ENCODE measurements around the gene PTPRU.

PTPRU gene

DNA sequence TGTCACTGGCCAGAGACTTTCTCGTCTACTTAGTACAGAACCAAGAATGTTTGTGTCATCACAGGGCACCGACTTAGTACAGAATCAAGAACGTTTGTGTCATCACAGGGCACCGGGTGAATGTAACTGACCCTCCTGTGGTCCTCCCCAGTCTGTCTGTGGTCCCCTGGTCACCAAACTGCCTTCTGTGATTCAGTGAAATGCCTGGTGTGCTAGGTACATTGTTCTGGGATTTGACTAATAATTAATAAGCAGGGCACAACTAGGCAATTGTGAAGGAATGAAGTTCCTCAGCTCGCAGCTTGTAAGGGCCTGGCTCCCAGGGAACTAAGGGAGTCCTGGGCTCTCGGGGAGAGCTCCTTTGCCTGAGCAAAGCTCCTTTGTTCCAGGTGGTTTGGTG is 12.8 kb upstream of the PTPRU start:
- Histone ChIP-seq H3K4me2 (ENCODE audit: low read length) (no peak overlapping the region), H3K36me3 (ENCODE audit: control insufficient read depth, low read length) (peaks cover 24% of the 10 kb centered on the region), H4K20me1 (ENCODE audit: control insufficient read depth, insufficient read depth, low read depth, low read length) (no peaks in the 10 kb centered on the region), H3K4me3 (ENCODE audit: low read length) (no peak overlapping the region), H3K9me3 (ENCODE audit: control insufficient read depth, insufficient read depth, low read length) (no peaks in the 10 kb centered on the region), H3K27ac (ENCODE audit: low read depth, low read length) (no peak overlapping the region), H3K4me1 (ENCODE audit: control insufficient read depth, low read length) (no peaks in the 10 kb centered on the region), H3K27me3 (ENCODE audit: control insufficient read depth, low read length) (no peaks in the 10 kb centered on the region), H3F3A (ENCODE audit: control insufficient read depth, insufficient read depth) (no peaks in the 10 kb centered on the region), H3K79me2 (ENCODE audit: control insufficient read depth, low read length) (peaks cover 15% of the 10 kb centered on the region), H3K9me2 (replicated peaks; ENCODE audit: control insufficient read depth, low read length) (no peaks in the 10 kb centered on the region)
- no peak for TF ChIP-seq EZH2phosphoT487 (IDR thresholded peaks at IDR 0.05; ENCODE audit: borderline replicate concordance, low read length)
- TF ChIP-seq, protein P1, sequence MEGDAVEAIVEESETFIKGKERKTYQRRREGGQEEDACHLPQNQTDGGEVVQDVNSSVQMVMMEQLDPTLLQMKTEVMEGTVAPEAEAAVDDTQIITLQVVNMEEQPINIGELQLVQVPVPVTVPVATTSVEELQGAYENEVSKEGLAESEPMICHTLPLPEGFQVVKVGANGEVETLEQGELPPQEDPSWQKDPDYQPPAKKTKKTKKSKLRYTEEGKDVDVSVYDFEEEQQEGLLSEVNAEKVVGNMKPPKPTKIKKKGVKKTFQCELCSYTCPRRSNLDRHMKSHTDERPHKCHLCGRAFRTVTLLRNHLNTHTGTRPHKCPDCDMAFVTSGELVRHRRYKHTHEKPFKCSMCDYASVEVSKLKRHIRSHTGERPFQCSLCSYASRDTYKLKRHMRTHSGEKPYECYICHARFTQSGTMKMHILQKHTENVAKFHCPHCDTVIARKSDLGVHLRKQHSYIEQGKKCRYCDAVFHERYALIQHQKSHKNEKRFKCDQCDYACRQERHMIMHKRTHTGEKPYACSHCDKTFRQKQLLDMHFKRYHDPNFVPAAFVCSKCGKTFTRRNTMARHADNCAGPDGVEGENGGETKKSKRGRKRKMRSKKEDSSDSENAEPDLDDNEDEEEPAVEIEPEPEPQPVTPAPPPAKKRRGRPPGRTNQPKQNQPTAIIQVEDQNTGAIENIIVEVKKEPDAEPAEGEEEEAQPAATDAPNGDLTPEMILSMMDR (IDR thresholded peaks at IDR 0.05; ENCODE audit: low read depth, low read length, poor library complexity, severe bottlenecking) = no peak

DNA sequence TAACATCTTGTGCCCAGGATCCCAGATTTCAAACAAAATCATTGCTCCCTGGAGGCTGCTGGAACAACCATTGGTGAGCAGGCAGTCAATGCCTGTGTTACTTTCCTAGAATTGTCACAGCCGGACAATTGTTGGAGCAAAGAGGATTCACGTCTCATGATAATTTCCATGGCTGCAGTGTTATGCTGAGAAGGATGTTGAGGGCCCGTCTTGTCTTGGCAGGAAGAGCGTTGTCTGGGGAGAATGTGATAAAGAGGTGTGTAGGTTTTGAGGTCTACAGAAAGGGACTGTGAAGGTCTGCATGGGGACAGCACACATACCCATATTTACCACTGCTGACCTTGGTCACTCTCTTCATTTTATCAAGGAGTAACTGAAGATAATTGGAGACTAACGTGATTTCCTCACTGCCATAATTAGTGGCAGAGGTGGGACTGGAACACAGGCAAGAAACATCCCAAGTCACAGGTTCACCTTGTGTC is 11.9 kb upstream of the PTPRU start:
- Histone ChIP-seq H3K27ac (ENCODE audit: low read depth, low read length) (no peak overlapping the region), H3K36me3 (ENCODE audit: control insufficient read depth, low read length) (peaks cover 23% of the 10 kb centered on the region), H3F3A (ENCODE audit: control insufficient read depth, insufficient read depth) (no peaks in the 10 kb centered on the region), H3K79me2 (ENCODE audit: control insufficient read depth, low read length) (peaks cover 22% of the 10 kb centered on the region), H4K20me1 (ENCODE audit: control insufficient read depth, insufficient read depth, low read depth, low read length) (no peaks in the 10 kb centered on the region), H3K9me2 (replicated peaks; ENCODE audit: control insufficient read depth, low read length) (no peaks in the 10 kb centered on the region), H3K4me1 (ENCODE audit: control insufficient read depth, low read length) (peaks cover 1% of the 10 kb centered on the region), H3K9me3 (ENCODE audit: control insufficient read depth, insufficient read depth, low read length) (no peaks in the 10 kb centered on the region), H3K27me3 (ENCODE audit: control insufficient read depth, low read length) (no peaks in the 10 kb centered on the region), H3K4me3 (ENCODE audit: low read length) (no peak overlapping the region), H3K4me2 (ENCODE audit: low read length) (no peak overlapping the region)
- TF ChIP-seq EZH2phosphoT487 (IDR thresholded peaks at IDR 0.05; ENCODE audit: borderline replicate concordance, low read length) = no peak
- TF ChIP-seq, protein P1 (IDR thresholded peaks at IDR 0.05; ENCODE audit: low read depth, low read length, poor library complexity, severe bottlenecking) = no peak

DNA sequence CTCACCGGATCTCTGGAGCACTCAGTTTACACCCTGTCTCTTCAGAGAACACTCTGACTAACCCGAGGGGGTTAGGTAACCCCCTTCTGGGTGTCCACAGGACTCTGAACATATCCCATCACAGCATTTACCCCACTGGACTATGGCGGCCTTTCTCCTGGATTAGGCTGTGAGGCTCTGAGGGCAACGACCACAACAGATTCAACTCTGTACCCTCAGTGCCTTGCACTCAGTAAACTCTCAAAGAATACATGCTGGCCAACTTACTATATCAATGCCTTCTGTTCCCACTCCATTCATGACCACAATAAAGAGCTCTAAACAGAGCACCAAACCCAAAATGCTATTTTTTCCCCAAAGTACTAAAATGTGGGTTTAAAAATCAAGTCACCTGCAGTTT is 11.0 kb upstream of the PTPRU start:
- Histone ChIP-seq H3F3A (ENCODE audit: control insufficient read depth, insufficient read depth) (no peaks in the 10 kb centered on the region), H3K79me2 (ENCODE audit: control insufficient read depth, low read length) (peaks cover 32% of the 10 kb centered on the region), H3K9me3 (ENCODE audit: control insufficient read depth, insufficient read depth, low read length) (no peaks in the 10 kb centered on the region), H3K4me1 (ENCODE audit: control insufficient read depth, low read length) (peaks cover 8% of the 10 kb centered on the region), H3K27me3 (ENCODE audit: control insufficient read depth, low read length) (no peaks in the 10 kb centered on the region), H3K27ac (ENCODE audit: low read depth, low read length) (no peak overlapping the region), H3K36me3 (ENCODE audit: control insufficient read depth, low read length) (peaks cover 16% of the 10 kb centered on the region), H3K4me2 (ENCODE audit: low read length) (no peak overlapping the region), H4K20me1 (ENCODE audit: control insufficient read depth, insufficient read depth, low read depth, low read length) (no peaks in the 10 kb centered on the region), H3K4me3 (ENCODE audit: low read length) (no peak overlapping the region), H3K9me2 (replicated peaks; ENCODE audit: control insufficient read depth, low read length) (no peaks in the 10 kb centered on the region)
- no peak for TF ChIP-seq EZH2phosphoT487 (IDR thresholded peaks at IDR 0.05; ENCODE audit: borderline replicate concordance, low read length)
- TF ChIP-seq, protein P1 (IDR thresholded peaks at IDR 0.05; ENCODE audit: low read depth, low read length, poor library complexity, severe bottlenecking) = no peak
